GM23338 (cell line): Measurements from ENCODE around the gene PTRH1. TPM values are rescaled to one million over a fixed set of nuclear protein-coding genes. Genes with fewer than 3 reads are reported as not detected.

ENCODE experiments used
- ATAC-seq: fragments of 200-7000 bp; cut with Tn5 transposase; 3 replicates; pipeline ENCODE4 v1.9.1; 2020
- DNase-seq: peaks from one replicate; pipeline ENCODE4 v3.0.0-alpha.2; 2015; ENCODE audit warnings: low spot score
- H2AFZ ChIP-seq: fragments of 200-600 bp; sonication (generic); 2 replicates; pipeline ENCODE4 v1.8.0; 2016; ENCODE audit warnings: antibody characterized with exemption, mild to moderate bottlenecking, moderate library complexity
- H3F3A ChIP-seq: fragments of 200-600 bp; sonication (generic); replicated peaks from 2 replicates; pipeline ENCODE4 v1.8.0; 2017; ENCODE audit warnings: antibody characterized with exemption, mixed run types, low read depth
- H3K27ac ChIP-seq: fragments of 200-600 bp; sonication (generic); 2 replicates; pipeline ENCODE4 v1.6.1; 2016; ENCODE audit warnings: low read depth
- H3K27me3 ChIP-seq: fragments of 200-600 bp; sonication (generic); 2 replicates; pipeline ENCODE4 v1.8.0; 2016; ENCODE audit warnings: mild to moderate bottlenecking, mixed run types, moderate library complexity; ENCODE audit not compliant: insufficient read depth
- H3K36me3 ChIP-seq: fragments of 200-600 bp; sonication (generic); 2 replicates; pipeline ENCODE4 v1.8.0; 2016; ENCODE audit warnings: mild to moderate bottlenecking; ENCODE audit not compliant: insufficient read depth
- H3K4me1 ChIP-seq: fragments of 200-600 bp; sonication (generic); 2 replicates; pipeline ENCODE4 v1.8.0; 2016; ENCODE audit warnings: mild to moderate bottlenecking, moderate library complexity; ENCODE audit not compliant: insufficient read depth
- H3K4me2 ChIP-seq: fragments of 200-600 bp; sonication (generic); 2 replicates; pipeline ENCODE4 v1.7.1; 2017; ENCODE audit warnings: mixed run types
- H3K4me3 ChIP-seq: fragments of 200-600 bp; sonication (generic); 2 replicates; pipeline ENCODE4 v1.6.1; 2016; ENCODE audit warnings: mixed run types
- H3K79me2 ChIP-seq: fragments of 200-600 bp; sonication (generic); replicated peaks from 2 replicates; pipeline ENCODE4 v1.8.0; 2017; ENCODE audit warnings: mild to moderate bottlenecking; ENCODE audit not compliant: insufficient read depth
- H3K9me2 ChIP-seq: fragments of 200-600 bp; sonication (generic); 2 replicates; pipeline ENCODE4 v1.8.0; 2017; ENCODE audit not compliant: insufficient read depth
- H4K20me1 ChIP-seq: fragments of 200-600 bp; sonication (generic); replicated peaks from 2 replicates; pipeline ENCODE4 v1.8.0; 2017; ENCODE audit warnings: mild to moderate bottlenecking; ENCODE audit not compliant: insufficient read depth
- H3K27ac Mint-ChIP-seq: 2 replicates; pipeline ENCODE4 v1.8.0; 2020; ENCODE audit warnings: inconsistent platforms, mild to moderate bottlenecking, moderate library complexity, mixed read lengths
- H3K27me3 Mint-ChIP-seq: 3 replicates; pipeline ENCODE4 v1.8.0; 2022; ENCODE audit warnings: low read depth, mild to moderate bottlenecking, moderate library complexity, mixed read lengths, inconsistent platforms; ENCODE audit not compliant: insufficient read depth, poor library complexity
- H3K36me3 Mint-ChIP-seq: 3 replicates; pipeline ENCODE4 v1.8.0; 2021; ENCODE audit warnings: low read depth, mild to moderate bottlenecking, inconsistent platforms, moderate library complexity, mixed read lengths
- H3K4me1 Mint-ChIP-seq: 3 replicates; pipeline ENCODE4 v1.8.0; 2020; ENCODE audit warnings: mild to moderate bottlenecking, inconsistent platforms, mixed read lengths
- H3K4me3 Mint-ChIP-seq: 3 replicates; pipeline ENCODE4 v1.8.0; 2021; ENCODE audit warnings: moderate library complexity, mild to moderate bottlenecking, inconsistent platforms, mixed read lengths
- H3K9me3 Mint-ChIP-seq: 3 replicates; pipeline ENCODE4 v1.8.0; 2020; ENCODE audit warnings: moderate library complexity, mild to moderate bottlenecking, inconsistent platforms, mixed read lengths
- CREB1 ChIP-seq: fragments of 250-450 bp; sonication (Bioruptor Pico); IDR thresholded peaks from 2 replicates; pipeline ENCODE4 v1.5.0; 2020; ENCODE audit warnings: low read depth, mild to moderate bottlenecking, moderate library complexity
- ETS1 ChIP-seq: IDR thresholded peaks from 2 replicates; pipeline ENCODE4 v1.6.1; 2016; ENCODE audit warnings: antibody characterized with exemption
- EZH2 ChIP-seq: fragments of 200-600 bp; sonication (generic); IDR thresholded peaks from one replicate; pipeline ENCODE4 v1.8.0; 2017; ENCODE audit warnings: antibody characterized with exemption, mild to moderate bottlenecking, low read depth; ENCODE audit not compliant: unreplicated experiment
- JUNB ChIP-seq: IDR thresholded peaks from one replicate; pipeline ENCODE4 v1.6.1; 2016; ENCODE audit warnings: antibody characterized with exemption; ENCODE audit not compliant: unreplicated experiment
- NANOG ChIP-seq: IDR thresholded peaks from 2 replicates; pipeline ENCODE4 v1.6.1; 2016; ENCODE audit warnings: antibody characterized with exemption, borderline replicate concordance
- POLR2AphosphoS5 ChIP-seq: IDR thresholded peaks from 2 replicates; pipeline ENCODE4 v1.6.1; 2016; ENCODE audit warnings: antibody characterized with exemption, low read depth
- STAT1 ChIP-seq: IDR thresholded peaks from one replicate; pipeline ENCODE4 v1.6.1; 2016; ENCODE audit warnings: antibody characterized with exemption; ENCODE audit not compliant: unreplicated experiment
- ZNF462 ChIP-seq: fragments of 250-450 bp; sonication (Bioruptor Pico); IDR thresholded peaks from 2 replicates; pipeline ENCODE4 v1.5.0; 2020; ENCODE audit warnings: mild to moderate bottlenecking, moderate library complexity
- polyA plus RNA-seq: library from polyadenylated mRNA; unstranded; fragments of >200 nt; fragmentation: Nextera tagmentation; extraction: Ambion mirVana; gene quantifications from 2 replicates; pipeline ENCODE4 v1.2.1, GENCODE V29; 2016
- total RNA-seq: library from RNA; depleted of rRNA; stranded (reverse); fragments of >200 nt; shearing (Covaris generic); gene quantifications from 2 replicates; pipeline ENCODE4 v1.2.3, GENCODE V29; 2014

The PTRH1 gene
- total and polyA plus RNA-seq, 2 experiments from 2014 or later, result 15.1 to 18.6 TPM

- TF ChIP-seq ZNF462 (CRISPR knock-in tag) (no peak), ETS1 (no peak), JUNB (no peak)
These were observed 20.2 kb upstream of the PTRH1 start (continued) for GRCh38 chr9:127735530-127736185.

GRCh38 chr9:127734747-127735529 is 19.5 kb upstream of the PTRH1 start, which contains the start of gene TOR2A:
Gene TOR2A (minus strand): TSS chr9:127735294. CDS start chr9:127735270, 24 bp downstream.
- H3K4me1 Mint-ChIP-seq, result peaks cover 11% of the 10 kb centered on the region
- H2AFZ ChIP-seq, result peak within 1 kb of the TSS; percentile 95
- TF ChIP-seq NANOG, result no peak
- TF ChIP-seq CREB1 (CRISPR knock-in tag), result peak; percentile 76
- peak; percentile 58; the same call in 1 of the 2 replicates for TF ChIP-seq POLR2AphosphoS5
- no peak for TF ChIP-seq EZH2
- TF ChIP-seq STAT1, result no peak

More at GRCh38 chr9:127734747-127735529, 19.5 kb upstream of the PTRH1 start, which contains the start of gene TOR2A:
- H3K36me3 Mint-ChIP-seq, result no peaks in the 10 kb centered on the region
- Histone ChIP-seq H3K4me3 (peak within 1 kb of the TSS; percentile 91), H3F3A (no peaks in the 10 kb centered on the region), H3K4me2 (peak within 1 kb of the TSS; percentile 91), H3K36me3 (no peaks in the 10 kb centered on the region), H3K27ac (no peak within 1 kb of the TSS), H3K4me1 (peaks cover 9% of the 10 kb centered on the region; the same call in 1 of the 2 replicates), H3K27me3 (no peaks in the 10 kb centered on the region), H3K79me2 (no peaks in the 10 kb centered on the region), H3K9me2 (no peaks in the 10 kb centered on the region), H4K20me1 (no peaks in the 10 kb centered on the region)
- H3K27ac Mint-ChIP-seq, result no peak within 1 kb of the TSS
- no peaks in the 10 kb centered on the region; the same call in 2 of the 3 replicates for H3K9me3 Mint-ChIP-seq
- DNase-seq, result peak; percentile 99
- ATAC-seq, result peak; percentile 89
- H3K4me3 Mint-ChIP-seq, result peak within 1 kb of the TSS; percentile 81
- H3K27me3 Mint-ChIP-seq, result peaks cover 15% of the 10 kb centered on the region
